Measurements from ENCODE around the gene SF3A1. TPM values are rescaled to one million over a fixed set of nuclear protein-coding genes. Genes with fewer than 3 reads are reported as not detected.

The SF3A1 gene
- total RNA-seq, 1 donor from 2014 or later, result 89.2 TPM

DNA sequence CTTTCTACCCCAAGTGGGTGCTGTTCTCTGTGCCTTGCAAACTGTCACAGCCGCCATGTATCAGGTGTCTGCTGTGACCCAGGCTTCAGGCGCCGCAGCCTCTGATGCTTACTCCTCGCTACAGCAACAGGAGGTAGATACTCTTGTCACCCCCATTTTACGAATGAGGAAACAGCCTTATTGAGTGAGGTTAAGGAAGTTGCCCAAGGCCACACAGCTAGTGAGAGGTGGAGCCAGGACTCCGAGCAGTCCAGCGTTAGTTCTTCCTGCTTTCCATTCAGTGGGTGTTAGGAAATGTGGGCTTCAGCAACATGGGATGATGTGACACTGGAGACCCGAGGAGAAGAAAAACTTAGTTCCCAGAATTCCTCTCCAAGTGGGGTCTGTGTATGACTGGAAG lies 16.2 kb upstream of the SF3A1 start:
- H3K4me3 ChIP-seq, result no peak overlapping the region
- H3K36me3 ChIP-seq, result no peaks in the 10 kb centered on the region
- DNase-seq, result no peak
- H3K9me3 ChIP-seq (replicated peaks), result no peaks in the 10 kb centered on the region
- no peaks in the 10 kb centered on the region for H3K27me3 ChIP-seq (ENCODE audit: low read depth)
- H3K4me1 ChIP-seq, result no peaks in the 10 kb centered on the region
- intact Hi-C loops (cut with micrococcal nuclease), result no loop called here
- no peak overlapping the region for H3K27ac ChIP-seq (replicated peaks)
- TF ChIP-seq, protein P1, sequence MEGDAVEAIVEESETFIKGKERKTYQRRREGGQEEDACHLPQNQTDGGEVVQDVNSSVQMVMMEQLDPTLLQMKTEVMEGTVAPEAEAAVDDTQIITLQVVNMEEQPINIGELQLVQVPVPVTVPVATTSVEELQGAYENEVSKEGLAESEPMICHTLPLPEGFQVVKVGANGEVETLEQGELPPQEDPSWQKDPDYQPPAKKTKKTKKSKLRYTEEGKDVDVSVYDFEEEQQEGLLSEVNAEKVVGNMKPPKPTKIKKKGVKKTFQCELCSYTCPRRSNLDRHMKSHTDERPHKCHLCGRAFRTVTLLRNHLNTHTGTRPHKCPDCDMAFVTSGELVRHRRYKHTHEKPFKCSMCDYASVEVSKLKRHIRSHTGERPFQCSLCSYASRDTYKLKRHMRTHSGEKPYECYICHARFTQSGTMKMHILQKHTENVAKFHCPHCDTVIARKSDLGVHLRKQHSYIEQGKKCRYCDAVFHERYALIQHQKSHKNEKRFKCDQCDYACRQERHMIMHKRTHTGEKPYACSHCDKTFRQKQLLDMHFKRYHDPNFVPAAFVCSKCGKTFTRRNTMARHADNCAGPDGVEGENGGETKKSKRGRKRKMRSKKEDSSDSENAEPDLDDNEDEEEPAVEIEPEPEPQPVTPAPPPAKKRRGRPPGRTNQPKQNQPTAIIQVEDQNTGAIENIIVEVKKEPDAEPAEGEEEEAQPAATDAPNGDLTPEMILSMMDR (IDR thresholded peaks at IDR 0.05; ENCODE audit: borderline replicate concordance), result no peak

DNA sequence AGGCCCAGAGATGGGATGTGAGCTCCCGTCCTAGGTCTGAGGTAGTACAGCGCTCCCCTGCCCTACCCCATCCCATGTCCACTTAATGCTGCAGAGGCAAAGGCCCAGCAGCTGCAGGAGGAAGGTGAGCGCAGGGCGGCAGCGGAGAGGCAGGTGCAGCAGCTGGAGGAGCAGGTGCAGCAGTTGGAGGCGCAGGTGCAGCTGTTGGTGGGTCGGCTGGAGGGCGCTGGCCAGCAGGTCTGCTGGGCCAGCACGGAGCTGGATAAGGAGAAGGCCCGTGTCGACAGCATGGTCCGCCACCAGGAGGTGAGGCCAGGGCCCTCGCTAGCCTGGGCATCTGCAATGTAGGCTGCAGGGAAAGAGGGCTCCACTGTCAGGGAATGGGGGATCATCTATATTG lies 15.3 kb upstream of the SF3A1 start:
- intact Hi-C loops (cut with micrococcal nuclease), result no loop called here
- Histone ChIP-seq H3K27me3 (ENCODE audit: low read depth) (no peaks in the 10 kb centered on the region), H3K4me3 (no peak overlapping the region), H3K4me1 (no peaks in the 10 kb centered on the region), H3K36me3 (no peaks in the 10 kb centered on the region), H3K9me3 (replicated peaks) (no peaks in the 10 kb centered on the region), H3K27ac (replicated peaks) (no peak overlapping the region)
- no peak for DNase-seq
- TF ChIP-seq, protein P1 (IDR thresholded peaks at IDR 0.05; ENCODE audit: borderline replicate concordance), result no peak

DNA sequence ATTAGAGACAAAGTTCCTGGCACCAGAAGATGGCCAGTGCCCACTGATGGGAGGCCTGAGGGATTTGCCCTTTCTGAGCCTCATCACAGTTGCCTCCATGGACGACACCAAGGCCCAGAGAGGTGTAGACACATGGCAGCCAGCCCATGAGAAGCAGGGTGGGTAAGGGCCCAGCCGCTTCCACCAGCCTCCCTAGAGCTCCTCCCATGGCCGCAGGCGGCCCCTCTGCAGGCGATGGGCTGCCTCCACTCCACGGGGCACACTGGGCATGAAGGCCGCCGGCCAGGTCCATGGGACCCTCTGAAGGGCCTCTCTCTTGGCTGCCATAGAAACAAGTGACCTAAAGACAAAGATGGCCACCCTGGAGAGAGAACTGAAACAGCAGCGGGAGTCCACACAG lies 14.6 kb upstream of the SF3A1 start:
- TF ChIP-seq, protein P1 (IDR thresholded peaks at IDR 0.05; ENCODE audit: borderline replicate concordance), result no peak
- Histone ChIP-seq H3K9me3 (replicated peaks) (no peaks in the 10 kb centered on the region), H3K36me3 (no peaks in the 10 kb centered on the region), H3K4me1 (no peaks in the 10 kb centered on the region), H3K27me3 (ENCODE audit: low read depth) (no peaks in the 10 kb centered on the region), H3K27ac (replicated peaks) (no peak overlapping the region), H3K4me3 (no peak overlapping the region)
- intact Hi-C loops (cut with micrococcal nuclease), result no loop called here
- no peak for DNase-seq

DNA sequence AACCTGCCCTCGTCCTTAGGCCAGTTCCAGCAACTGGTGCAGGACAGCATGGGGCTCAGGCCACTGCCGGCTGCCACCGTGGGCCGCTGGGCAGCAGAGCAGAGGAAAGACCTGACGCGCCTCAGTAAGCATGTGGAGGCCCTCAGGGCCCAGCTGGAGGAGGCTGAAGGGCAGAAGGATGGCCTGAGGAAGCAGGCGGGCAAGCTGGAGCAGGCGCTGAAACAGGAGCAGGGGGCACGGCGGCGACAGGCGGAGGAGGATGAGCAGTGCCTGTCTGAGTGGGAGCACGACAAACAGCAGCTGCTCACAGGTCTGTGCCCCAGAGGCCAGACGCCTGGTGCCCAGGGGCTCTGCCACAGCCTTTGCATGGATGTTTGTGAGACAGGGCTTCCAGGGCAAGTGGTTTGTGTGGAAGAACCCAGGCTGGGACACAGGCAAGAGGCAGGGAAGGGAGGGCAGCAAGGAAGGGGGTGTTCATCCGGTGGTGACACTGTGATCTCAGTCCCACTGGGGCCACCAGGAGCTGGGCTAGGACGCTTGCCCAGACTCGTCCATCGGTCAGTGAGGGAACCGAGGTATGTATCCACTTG lies 14.0 kb upstream of the SF3A1 start:
- Histone ChIP-seq H3K4me1 (no peaks in the 10 kb centered on the region), H3K36me3 (no peaks in the 10 kb centered on the region), H3K4me3 (no peak overlapping the region), H3K27ac (replicated peaks) (no peak overlapping the region), H3K27me3 (ENCODE audit: low read depth) (no peaks in the 10 kb centered on the region), H3K9me3 (replicated peaks) (no peaks in the 10 kb centered on the region)
- no peak for DNase-seq
- intact Hi-C loops (cut with micrococcal nuclease), result no loop called here
- TF ChIP-seq, protein P1 (IDR thresholded peaks at IDR 0.05; ENCODE audit: borderline replicate concordance), result no peak

DNA sequence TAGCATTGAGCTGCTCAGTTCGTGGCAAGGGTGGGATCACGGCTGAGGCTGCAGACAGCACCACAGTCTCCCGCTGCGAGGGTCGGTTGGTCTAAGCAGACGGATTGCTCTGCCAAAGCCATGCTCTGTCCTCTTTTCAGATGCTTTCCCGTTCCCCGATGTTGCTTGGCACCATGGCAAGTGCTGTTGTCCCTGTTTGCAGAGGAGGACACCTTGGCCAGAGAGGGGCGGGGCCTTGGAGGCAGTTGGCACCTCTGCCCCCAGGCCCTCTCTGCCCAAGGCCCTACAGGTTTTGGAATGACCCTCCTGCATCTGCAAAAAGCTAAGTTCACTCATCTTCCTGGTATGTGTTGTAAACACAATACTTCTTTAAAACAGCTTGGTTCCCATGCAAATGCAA lies 11.7 kb upstream of the SF3A1 start:
- H3K4me3 ChIP-seq, result no peak overlapping the region
- no peaks in the 10 kb centered on the region for H3K27me3 ChIP-seq (ENCODE audit: low read depth)
- no peak overlapping the region for H3K27ac ChIP-seq (replicated peaks)
- H3K9me3 ChIP-seq (replicated peaks), result no peaks in the 10 kb centered on the region
- TF ChIP-seq, protein P1 (IDR thresholded peaks at IDR 0.05; ENCODE audit: borderline replicate concordance), result no peak
- intact Hi-C loops (cut with micrococcal nuclease), result no loop called here
- no peaks in the 10 kb centered on the region for H3K4me1 ChIP-seq
- H3K36me3 ChIP-seq, result no peaks in the 10 kb centered on the region
- DNase-seq, result no peak
